Measurements from ENCODE around the gene CHTOP. TPM values are rescaled to one million over a fixed set of nuclear protein-coding genes. Genes with fewer than 3 reads are reported as not detected.

The CHTOP gene
- total and polyA plus RNA-seq, 2 of the 13 experiments (the other 11 are each of a cell fraction or from before 2014, with no cell fraction given), result 38.0 to 51.9 TPM

DNA sequence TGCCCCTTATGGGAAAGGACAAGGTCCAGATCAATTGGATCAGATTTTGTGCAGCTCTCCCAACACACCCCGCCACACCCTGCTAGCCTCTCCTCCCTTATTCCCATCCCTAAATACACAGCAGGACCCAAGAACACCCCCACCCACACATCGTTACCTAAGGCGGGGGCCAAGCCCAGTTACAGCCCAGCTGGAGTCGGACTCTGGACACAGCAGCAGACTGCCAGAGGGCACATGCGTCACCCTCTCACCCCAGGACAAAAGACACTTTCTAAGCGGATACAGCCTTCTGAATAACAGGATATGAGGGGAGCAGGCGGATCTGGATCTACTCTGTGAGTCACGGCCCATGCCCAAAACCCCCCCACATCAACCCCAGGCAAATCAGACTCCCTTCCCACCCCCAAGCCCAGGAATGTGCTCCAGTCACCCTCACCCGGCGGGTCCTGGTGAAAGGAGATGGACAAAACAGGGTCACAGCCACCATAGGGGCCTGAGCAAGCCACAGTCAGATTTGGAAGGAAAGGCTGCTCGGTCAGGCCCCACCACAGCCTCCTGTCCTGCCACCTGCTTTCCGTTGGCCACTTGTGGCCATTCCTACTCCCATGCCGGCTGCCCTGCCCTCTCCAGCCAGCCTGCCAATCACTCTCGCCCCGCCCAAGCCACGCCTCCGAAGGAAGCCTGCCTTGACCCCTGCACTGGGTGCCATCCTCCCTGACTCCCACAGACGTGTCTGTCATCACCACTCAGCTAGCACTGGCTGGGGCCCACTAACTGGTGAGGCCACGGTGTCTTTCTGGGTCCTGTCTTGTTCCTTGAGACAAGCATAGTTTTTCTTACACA lies 24.9 kb upstream of the CHTOP start (continued):
- TF ChIP-seq, protein P1, sequence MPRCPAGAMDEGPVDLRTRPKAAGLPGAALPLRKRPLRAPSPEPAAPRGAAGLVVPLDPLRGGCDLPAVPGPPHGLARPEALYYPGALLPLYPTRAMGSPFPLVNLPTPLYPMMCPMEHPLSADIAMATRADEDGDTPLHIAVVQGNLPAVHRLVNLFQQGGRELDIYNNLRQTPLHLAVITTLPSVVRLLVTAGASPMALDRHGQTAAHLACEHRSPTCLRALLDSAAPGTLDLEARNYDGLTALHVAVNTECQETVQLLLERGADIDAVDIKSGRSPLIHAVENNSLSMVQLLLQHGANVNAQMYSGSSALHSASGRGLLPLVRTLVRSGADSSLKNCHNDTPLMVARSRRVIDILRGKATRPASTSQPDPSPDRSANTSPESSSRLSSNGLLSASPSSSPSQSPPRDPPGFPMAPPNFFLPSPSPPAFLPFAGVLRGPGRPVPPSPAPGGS (CRISPR knock-in tag; IDR thresholded peaks at IDR 0.05), result peak; percentile 8; the same call in 1 of the 2 replicates
- no peak for TF ChIP-seq NONO (IDR thresholded peaks at IDR 0.05)
- TF ChIP-seq NONO (CRISPR knock-in tag; conservative IDR thresholded peaks at IDR 0.05), result peak; percentile 50; the same call in 1 of the 2 replicates
- TF ChIP-seq, protein P2, sequence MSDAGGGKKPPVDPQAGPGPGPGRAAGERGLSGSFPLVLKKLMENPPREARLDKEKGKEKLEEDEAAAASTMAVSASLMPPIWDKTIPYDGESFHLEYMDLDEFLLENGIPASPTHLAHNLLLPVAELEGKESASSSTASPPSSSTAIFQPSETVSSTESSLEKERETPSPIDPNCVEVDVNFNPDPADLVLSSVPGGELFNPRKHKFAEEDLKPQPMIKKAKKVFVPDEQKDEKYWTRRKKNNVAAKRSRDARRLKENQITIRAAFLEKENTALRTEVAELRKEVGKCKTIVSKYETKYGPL (CRISPR knock-in tag; IDR thresholded peaks at IDR 0.05), result no peak
- TF ChIP-seq RBFOX2 (IDR thresholded peaks at IDR 0.05; ENCODE audit: low read depth, low read length), result peak; percentile 67
- TF ChIP-seq ZNF615 (CRISPR knock-in tag; IDR thresholded peaks at IDR 0.05; ENCODE audit: borderline replicate concordance), result no peak; the same call in 1 of the 2 replicates
- TF ChIP-seq MTA1 (CRISPR knock-in tag; IDR thresholded peaks at IDR 0.05; ENCODE audit: borderline replicate concordance), result 0 out of 2 replicates have a peak, but pooled peaks have one; percentile 75
- no peak for TF ChIP-seq ZSCAN22 (CRISPR knock-in tag; IDR thresholded peaks at IDR 0.05)
- peak; percentile 71; the same call in 1 of the 2 replicates for TF ChIP-seq NRL (CRISPR knock-in tag; IDR thresholded peaks at IDR 0.05; ENCODE audit: borderline replicate concordance)
- TF ChIP-seq, protein P3, sequence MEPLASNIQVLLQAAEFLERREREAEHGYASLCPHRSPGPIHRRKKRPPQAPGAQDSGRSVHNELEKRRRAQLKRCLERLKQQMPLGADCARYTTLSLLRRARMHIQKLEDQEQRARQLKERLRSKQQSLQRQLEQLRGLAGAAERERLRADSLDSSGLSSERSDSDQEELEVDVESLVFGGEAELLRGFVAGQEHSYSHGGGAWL (CRISPR knock-in tag; IDR thresholded peaks at IDR 0.05), result no peak
- TF ChIP-seq PLRG1 (conservative IDR thresholded peaks at IDR 0.05), result no peak
- no peak for TF ChIP-seq POGZ (CRISPR knock-in tag; IDR thresholded peaks at IDR 0.05)
- 0 out of 2 replicates have a peak, but pooled peaks have one; percentile 59 for TF ChIP-seq AHR (CRISPR knock-in tag; IDR thresholded peaks at IDR 0.05)
- 0 out of 2 replicates have a peak, but pooled peaks have one; percentile 6 for TF ChIP-seq ERF (CRISPR knock-in tag; IDR thresholded peaks at IDR 0.05)
- TF ChIP-seq, protein P4, sequence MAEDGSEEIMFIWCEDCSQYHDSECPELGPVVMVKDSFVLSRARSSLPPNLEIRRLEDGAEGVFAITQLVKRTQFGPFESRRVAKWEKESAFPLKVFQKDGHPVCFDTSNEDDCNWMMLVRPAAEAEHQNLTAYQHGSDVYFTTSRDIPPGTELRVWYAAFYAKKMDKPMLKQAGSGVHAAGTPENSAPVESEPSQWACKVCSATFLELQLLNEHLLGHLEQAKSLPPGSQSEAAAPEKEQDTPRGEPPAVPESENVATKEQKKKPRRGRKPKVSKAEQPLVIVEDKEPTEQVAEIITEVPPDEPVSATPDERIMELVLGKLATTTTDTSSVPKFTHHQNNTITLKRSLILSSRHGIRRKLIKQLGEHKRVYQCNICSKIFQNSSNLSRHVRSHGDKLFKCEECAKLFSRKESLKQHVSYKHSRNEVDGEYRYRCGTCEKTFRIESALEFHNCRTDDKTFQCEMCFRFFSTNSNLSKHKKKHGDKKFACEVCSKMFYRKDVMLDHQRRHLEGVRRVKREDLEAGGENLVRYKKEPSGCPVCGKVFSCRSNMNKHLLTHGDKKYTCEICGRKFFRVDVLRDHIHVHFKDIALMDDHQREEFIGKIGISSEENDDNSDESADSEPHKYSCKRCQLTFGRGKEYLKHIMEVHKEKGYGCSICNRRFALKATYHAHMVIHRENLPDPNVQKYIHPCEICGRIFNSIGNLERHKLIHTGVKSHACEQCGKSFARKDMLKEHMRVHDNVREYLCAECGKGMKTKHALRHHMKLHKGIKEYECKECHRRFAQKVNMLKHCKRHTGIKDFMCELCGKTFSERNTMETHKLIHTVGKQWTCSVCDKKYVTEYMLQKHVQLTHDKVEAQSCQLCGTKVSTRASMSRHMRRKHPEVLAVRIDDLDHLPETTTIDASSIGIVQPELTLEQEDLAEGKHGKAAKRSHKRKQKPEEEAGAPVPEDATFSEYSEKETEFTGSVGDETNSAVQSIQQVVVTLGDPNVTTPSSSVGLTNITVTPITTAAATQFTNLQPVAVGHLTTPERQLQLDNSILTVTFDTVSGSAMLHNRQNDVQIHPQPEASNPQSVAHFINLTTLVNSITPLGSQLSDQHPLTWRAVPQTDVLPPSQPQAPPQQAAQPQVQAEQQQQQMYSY (CRISPR knock-in tag; IDR thresholded peaks at IDR 0.05), result no peak
- TF ChIP-seq, protein P5, sequence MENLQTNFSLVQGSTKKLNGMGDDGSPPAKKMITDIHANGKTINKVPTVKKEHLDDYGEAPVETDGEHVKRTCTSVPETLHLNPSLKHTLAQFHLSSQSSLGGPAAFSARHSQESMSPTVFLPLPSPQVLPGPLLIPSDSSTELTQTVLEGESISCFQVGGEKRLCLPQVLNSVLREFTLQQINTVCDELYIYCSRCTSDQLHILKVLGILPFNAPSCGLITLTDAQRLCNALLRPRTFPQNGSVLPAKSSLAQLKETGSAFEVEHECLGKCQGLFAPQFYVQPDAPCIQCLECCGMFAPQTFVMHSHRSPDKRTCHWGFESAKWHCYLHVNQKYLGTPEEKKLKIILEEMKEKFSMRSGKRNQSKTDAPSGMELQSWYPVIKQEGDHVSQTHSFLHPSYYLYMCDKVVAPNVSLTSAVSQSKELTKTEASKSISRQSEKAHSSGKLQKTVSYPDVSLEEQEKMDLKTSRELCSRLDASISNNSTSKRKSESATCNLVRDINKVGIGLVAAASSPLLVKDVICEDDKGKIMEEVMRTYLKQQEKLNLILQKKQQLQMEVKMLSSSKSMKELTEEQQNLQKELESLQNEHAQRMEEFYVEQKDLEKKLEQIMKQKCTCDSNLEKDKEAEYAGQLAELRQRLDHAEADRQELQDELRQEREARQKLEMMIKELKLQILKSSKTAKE (CRISPR knock-in tag; IDR thresholded peaks at IDR 0.05; ENCODE audit: borderline replicate concordance), result peak; percentile 49; the same call in 1 of the 2 replicates
- no peak for TF ChIP-seq ZBTB7B (CRISPR knock-in tag; IDR thresholded peaks at IDR 0.05)
- TF ChIP-seq CHD4 (IDR thresholded peaks at IDR 0.05; ENCODE audit: borderline replicate concordance, low read length), result no peak
- TF ChIP-seq, protein P6, sequence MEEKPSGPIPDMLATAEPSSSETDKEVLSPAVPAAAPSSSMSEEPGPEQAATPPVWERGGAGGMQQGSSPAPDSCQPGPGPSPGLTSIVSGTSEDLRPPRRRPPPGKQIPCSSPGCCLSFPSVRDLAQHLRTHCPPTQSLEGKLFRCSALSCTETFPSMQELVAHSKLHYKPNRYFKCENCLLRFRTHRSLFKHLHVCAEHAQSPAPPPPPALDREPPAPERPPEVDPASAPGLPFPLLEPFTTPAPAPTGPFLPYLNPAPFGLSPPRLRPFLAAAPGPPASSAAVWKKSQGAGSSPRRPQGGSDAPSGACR (CRISPR knock-in tag; IDR thresholded peaks at IDR 0.05), result peak; percentile 46; the same call in 1 of the 2 replicates

All from HepG2 (cell line).